GM12865 (cell line): ENCODE data around the gene FMN2.
"Not testable (repeated sequence)": the region's sequence is repeated elsewhere in the genome, so short reads cannot be mapped to it uniquely, and the experiment has no call there.

Experiments used
- DNase-seq: peaks from one replicate; pipeline ENCODE4 v3.0.0; 2010; ENCODE audit warnings: low read depth
- H3K4me3 ChIP-seq: 2 replicates; pipeline ENCODE4 v1.5.1; 2011; ENCODE audit warnings: mild to moderate bottlenecking, low read depth, low read length, control low read depth
- TF ChIP-seq, protein P1 (sequence below): IDR thresholded peaks from 2 replicates; pipeline ENCODE4 v1.5.1; 2011; ENCODE audit warnings: low read length, control low read depth, low read depth, inconsistent platforms; ENCODE audit not compliant: insufficient read depth; ENCODE audit errors: missing control alignments

Gene FMN2

DNA sequence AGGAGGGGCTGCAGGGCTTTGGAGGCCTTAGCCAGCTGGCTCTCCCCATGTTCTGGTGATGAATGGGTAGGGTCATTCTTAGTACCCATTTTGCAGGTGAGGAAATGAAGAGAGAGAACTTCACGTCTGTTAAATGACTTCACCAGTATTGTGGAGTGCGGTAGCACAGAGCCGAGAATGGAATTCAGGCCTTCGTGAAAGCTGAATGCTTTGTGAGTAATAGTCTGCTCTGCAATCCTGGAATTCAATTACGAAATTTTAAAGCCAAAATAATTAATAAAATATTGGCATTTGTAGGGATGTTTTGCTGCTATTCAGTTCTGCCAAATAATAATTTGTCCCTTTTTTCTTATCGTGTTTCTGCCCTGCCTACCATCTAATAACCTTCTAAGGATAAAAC, 322.6 kb downstream of the FMN2 start:
- TF ChIP-seq, protein P1, sequence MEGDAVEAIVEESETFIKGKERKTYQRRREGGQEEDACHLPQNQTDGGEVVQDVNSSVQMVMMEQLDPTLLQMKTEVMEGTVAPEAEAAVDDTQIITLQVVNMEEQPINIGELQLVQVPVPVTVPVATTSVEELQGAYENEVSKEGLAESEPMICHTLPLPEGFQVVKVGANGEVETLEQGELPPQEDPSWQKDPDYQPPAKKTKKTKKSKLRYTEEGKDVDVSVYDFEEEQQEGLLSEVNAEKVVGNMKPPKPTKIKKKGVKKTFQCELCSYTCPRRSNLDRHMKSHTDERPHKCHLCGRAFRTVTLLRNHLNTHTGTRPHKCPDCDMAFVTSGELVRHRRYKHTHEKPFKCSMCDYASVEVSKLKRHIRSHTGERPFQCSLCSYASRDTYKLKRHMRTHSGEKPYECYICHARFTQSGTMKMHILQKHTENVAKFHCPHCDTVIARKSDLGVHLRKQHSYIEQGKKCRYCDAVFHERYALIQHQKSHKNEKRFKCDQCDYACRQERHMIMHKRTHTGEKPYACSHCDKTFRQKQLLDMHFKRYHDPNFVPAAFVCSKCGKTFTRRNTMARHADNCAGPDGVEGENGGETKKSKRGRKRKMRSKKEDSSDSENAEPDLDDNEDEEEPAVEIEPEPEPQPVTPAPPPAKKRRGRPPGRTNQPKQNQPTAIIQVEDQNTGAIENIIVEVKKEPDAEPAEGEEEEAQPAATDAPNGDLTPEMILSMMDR: no peak
- H3K4me3 ChIP-seq: no peak overlapping the region
- DNase-seq: no peak

DNA sequence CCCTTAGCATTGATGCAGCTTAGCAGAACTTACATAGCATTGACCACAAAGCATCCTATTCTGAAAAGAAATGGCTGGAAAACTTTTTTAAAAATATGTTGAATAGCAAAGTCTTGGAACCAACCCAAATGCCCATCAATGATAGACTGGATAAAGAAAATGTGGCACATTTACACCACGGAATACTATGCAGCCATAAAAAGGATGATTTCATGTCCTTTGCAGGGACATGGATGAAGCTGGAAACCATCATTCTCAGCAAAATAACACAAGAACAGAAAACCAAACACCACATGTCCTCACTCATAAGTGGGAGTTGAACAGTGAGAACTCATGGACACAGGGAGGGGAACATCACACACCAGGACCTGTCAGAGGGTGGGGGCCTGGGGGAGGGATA, 323.3 kb downstream of the FMN2 start:
- DNase-seq, H3K4me3 ChIP-seq: not testable (repeated sequence)

DNA sequence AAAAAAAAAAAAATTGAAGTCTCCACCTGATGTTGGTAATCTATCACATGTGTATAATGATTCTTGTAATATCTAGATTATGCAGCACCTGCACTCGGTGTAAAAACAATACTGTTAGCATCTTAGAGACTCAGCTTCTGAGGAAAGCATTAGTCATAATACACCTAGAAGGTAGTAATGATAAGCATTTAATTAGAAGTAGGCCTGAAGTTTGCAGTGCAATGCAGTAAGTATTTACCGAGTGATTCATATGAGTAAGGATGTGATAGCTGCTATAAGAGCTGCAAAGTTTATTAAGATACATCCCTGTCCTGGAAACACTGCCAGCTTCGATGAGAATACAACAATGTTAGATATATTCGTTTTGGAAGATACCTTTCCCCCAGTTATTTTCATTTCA, 323.8 kb downstream of the FMN2 start:
- TF ChIP-seq, protein P1: no peak
- DNase-seq: no peak
- no peak overlapping the region for H3K4me3 ChIP-seq

DNA sequence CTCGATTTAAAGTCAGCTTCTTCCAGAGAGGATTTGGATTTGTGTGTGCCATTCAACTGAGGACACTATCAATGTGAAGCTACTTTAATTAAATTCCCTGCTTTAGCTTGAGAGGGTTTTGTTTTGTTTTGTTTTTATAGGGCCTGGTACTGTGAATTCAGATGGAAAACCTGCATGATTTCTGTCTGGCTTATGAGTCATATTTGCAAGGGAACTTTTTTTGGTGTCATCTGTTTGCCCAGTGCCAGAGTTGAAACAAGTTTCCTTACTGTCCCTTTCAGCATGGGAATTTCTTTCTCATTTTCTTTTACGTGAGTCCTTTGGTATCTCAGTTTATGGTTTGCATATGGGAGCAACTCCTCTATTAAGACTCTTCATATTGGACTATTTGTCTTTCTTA, 325.6 kb downstream of the FMN2 start:
- no peak for DNase-seq
- TF ChIP-seq, protein P1: no peak

DNA sequence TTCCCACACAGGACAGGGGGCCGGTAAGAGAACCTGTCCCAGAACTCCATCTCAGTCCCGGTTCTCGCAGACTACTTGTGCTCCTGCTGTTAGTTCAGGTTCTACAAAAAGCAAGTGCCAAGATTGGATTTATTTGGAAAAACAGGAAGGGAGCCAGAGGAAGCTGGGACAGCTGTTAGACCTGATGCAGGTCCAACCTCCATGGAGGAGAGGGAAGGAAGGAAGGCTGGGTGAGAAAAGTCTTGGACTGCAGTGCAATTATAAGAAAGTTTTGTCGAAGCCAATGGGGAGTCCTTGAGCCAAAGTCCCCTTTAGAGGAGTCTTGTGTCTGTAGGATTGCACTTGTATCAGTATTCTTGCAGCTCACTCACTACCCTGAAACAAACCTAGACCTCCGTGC, 329.1 kb downstream of the FMN2 start:
- TF ChIP-seq, protein P1: no peak
- no peak overlapping the region for H3K4me3 ChIP-seq
- no peak for DNase-seq

More for the DNA sequence above, 325.6 kb downstream of the FMN2 start:
- H3K4me3 ChIP-seq: no peak overlapping the region

DNA sequence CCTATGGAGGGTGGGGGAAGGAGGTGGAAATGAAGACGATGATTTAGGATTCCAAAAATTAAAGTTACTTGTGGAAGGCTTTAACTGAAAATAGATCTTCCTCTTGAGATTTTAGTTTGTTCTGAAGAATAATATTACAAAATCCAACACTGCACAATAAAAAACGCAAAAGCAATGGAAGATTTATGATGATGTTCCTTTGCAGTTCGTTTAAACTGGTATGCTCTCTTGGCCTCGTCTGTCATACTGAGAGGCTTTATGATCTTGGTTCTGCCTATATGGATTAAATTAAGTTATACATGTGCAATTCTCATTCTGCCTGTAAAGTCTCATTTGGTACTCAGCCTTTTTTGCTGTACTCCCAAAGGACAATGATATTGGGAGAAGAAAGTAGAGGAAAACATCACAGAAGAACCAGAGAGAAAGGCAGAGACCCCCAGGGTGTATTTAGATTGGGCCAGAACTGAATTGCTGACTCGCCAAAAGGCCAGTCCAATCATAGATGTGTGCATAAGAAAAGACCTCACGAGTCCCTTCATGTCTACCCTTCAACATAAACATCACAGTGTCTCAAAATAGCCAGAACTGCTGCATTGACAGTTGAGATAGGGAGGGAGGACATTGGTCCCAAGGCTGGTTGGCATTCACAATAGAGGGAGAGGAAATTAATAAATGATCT, 331.7 kb downstream of the FMN2 start:
- no peak for DNase-seq
- TF ChIP-seq, protein P1: no peak
- H3K4me3 ChIP-seq: no peak overlapping the region

DNA sequence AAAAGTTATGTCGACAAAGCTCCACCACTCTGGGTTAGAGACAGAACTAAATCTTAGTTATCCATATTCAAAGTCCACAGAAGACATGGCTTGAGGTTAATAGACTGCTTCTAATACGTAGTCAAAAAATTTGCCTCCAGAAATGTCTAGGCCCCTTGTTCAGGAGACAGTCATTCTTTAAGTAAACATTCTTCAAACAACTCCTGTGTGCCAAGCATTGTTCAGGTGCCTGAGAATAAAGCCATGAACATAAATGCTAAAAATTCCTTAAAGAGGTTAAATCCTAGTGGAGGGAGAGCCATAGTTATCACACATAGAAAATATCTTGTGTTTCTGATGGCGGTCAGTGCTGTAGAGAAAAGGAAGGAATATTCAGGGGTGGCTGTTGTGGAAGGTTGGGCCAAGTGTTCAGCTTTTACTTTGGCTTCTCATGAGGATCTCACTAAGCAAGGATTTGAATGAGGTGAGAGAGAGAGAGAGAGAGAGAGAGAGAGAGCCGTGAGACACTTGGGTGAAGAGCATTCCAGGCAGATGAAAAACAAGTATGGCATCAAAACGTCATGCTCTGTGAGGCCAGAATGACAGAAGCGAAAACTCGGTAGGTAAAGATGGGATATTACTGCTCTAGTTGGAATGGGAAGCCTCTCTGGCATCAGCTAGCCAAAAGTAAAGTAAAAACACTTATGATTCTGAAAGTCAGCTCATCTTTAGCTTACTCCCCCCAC, 333.2 kb downstream of the FMN2 start:
- H3K4me3 ChIP-seq: no peak overlapping the region
- DNase-seq: no peak
- TF ChIP-seq, protein P1: no peak
